Upper lobe of right lung (tissue), 1 donor: ENCODE measurements around the gene TRAF1. TPM values are rescaled to one million over a fixed set of nuclear protein-coding genes. Genes with fewer than 3 reads are reported as not detected.

ENCODE experiments used
- ATAC-seq: fragments of 200-7000 bp; cut with Tn5 transposase; one replicate; pipeline ENCODE4 v1.9.1; 2020; ENCODE audit warnings: mild to moderate bottlenecking, moderate library complexity
- DNase-seq: peaks from one replicate; pipeline ENCODE4 v3.0.0-alpha.2; 2020
- H3K27ac ChIP-seq: fragments of 200-600 bp; one replicate; pipeline ENCODE4 v1.8.0; 2022
- H3K27me3 ChIP-seq: fragments of 200-600 bp; one replicate; pipeline ENCODE4 v1.8.0; 2022; ENCODE audit warnings: mild to moderate bottlenecking
- H3K36me3 ChIP-seq: fragments of 200-600 bp; one replicate; pipeline ENCODE4 v1.8.0; 2022
- H3K4me1 ChIP-seq: fragments of 200-600 bp; one replicate; pipeline ENCODE4 v1.8.0; 2022
- H3K4me3 ChIP-seq: fragments of 200-600 bp; one replicate; pipeline ENCODE4 v1.8.0; 2022; ENCODE audit warnings: mild to moderate bottlenecking
- H3K9me3 ChIP-seq: fragments of 200-600 bp; one replicate; pipeline ENCODE4 v1.8.0; 2022
- intact Hi-C: fragments of 100-400 bp; cut with DNase I; formaldehyde crosslinking; loops from one replicate; pipeline ENCODE4 v1.11.0; 2022
- total RNA-seq: library from RNA; stranded (reverse); fragmentation: NEBNext Ultra II Directional; extraction: Animal tissue kit (Norgen Biotek cat#: 25700); gene quantifications from one replicate; pipeline ENCODE4 v1.2.1, GENCODE V29; 2021
- TF ChIP-seq, protein P1 (sequence below): fragments of 200-600 bp; IDR thresholded peaks from one replicate; pipeline ENCODE4 v1.8.0; 2022; ENCODE audit warnings: antibody characterized with exemption
- donor health status: DM: no; HTN: yes; CAD: no; lungs with severe emphysema.

TRAF1 gene
- total RNA-seq, 1 donor from 2014 or later, result 6.0 TPM

DNA sequence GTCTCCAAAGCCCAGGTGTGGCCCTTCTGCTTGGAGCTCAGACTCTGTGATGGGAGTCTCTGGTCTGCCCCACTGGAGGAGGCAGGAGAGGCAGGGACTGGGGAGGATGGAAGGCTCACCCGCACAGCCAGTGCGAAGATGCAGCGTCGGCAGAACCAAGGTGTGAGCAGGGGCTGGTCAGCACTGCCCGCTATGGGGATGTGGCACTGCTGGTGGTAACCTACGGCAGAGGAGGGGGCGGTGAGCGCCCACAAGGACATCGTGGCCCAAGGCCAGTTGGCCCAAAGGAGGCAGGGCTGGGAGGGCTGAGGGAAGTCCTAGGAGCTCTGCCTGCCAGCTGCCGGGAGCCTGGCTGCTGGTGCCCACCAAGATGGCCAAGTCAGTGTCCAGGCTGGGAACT, 56.9 kb downstream of the TRAF1 start:
- TF ChIP-seq, protein P1, sequence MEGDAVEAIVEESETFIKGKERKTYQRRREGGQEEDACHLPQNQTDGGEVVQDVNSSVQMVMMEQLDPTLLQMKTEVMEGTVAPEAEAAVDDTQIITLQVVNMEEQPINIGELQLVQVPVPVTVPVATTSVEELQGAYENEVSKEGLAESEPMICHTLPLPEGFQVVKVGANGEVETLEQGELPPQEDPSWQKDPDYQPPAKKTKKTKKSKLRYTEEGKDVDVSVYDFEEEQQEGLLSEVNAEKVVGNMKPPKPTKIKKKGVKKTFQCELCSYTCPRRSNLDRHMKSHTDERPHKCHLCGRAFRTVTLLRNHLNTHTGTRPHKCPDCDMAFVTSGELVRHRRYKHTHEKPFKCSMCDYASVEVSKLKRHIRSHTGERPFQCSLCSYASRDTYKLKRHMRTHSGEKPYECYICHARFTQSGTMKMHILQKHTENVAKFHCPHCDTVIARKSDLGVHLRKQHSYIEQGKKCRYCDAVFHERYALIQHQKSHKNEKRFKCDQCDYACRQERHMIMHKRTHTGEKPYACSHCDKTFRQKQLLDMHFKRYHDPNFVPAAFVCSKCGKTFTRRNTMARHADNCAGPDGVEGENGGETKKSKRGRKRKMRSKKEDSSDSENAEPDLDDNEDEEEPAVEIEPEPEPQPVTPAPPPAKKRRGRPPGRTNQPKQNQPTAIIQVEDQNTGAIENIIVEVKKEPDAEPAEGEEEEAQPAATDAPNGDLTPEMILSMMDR, result no peak
- ATAC-seq (no peak), DNase-seq (no peak)
- Histone ChIP-seq H3K36me3 (no peaks in the 10 kb centered on the region), H3K4me3 (no peak overlapping the region), H3K27me3 (no peaks in the 10 kb centered on the region), H3K9me3 (no peaks in the 10 kb centered on the region), H3K4me1 (peaks cover 14% of the 10 kb centered on the region), H3K27ac (peak overlapping the region; percentile 86)
- intact Hi-C loops, result loop anchor here (10.0 kb wide), 1 partner anchor 65 kb away; no protein-coding TSS in a partner anchor

DNA sequence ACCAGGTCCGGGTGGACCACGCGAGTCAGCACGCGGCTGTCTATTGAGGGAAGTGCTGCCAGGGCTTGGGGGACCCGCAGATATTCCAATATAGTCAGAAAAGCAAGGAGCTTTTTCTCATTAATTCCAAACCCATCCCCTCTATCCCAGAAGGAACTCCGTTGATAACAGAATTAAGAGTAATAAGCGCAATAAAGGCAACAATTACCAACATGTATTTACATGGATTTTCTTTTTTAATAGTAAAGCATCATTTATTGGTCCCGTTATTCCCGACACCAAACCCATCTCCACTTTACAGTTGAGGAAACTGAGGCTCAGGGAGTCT, 57.3 kb downstream of the TRAF1 start:
- intact Hi-C loops, result no loop called here
- no peak for DNase-seq

DNA sequence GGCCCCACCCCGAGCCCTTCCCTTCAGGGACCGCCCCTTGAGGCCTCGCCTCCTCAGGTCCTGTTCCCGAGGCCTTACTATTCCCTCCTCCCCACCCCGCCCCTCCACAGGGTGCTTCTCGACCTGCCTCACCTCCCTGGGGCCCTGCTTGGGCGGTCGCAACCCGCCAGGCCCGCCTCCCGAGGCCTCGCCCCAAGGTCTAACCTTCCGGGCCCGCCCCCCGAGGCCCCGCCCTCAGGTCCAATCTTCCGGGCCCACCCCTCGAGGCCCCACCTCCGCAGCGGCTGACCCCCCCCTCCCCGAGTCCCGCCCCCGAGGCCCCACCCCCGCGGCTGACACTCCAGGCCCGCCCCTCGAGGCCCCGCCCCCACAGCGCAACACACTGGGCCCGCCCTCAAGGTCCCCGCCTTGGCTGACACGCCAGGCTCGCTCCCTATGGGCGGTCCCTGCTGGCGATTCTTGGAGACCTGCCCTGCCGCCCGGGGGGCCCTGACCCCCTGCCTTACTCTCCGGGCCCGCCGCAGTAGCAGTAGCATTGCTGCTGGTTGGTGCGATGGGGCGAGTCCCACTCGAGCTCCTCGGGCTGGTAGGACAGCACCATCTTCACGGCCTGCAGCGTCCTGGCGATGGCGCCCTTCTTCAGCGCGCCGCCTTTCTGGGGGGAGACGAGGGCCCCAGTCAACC, 57.8 kb downstream of the TRAF1 start:
- TF ChIP-seq, protein P1, result peak; percentile 56
- intact Hi-C loops, result no loop called here

More for the DNA sequence above, 57.3 kb downstream of the TRAF1 start:
- Histone ChIP-seq H3K9me3 (no peaks in the 10 kb centered on the region), H3K27me3 (no peaks in the 10 kb centered on the region), H3K27ac (peak overlapping the region; percentile 86), H3K4me1 (peaks cover 14% of the 10 kb centered on the region), H3K36me3 (no peaks in the 10 kb centered on the region), H3K4me3 (peak overlapping the region; percentile 69)
- TF ChIP-seq, protein P1, result no peak
- no peak for ATAC-seq

DNA sequence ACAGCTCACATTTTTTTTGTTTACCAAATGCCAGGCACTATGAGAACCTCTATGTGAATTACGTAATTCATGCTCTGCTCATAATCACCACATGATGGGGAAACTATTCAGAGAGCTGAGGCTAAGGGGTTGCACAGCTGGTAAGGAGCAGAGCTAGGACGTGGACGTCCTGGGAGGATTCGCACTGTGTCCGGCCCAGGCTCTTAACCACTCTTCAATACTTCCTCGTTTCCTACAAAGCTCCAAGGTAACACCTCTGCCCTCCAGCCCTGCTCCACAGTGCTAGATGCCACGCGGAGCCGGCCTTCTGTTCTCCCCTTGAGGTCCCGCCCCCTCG, 58.3 kb downstream of the TRAF1 start:
- H3K36me3 ChIP-seq, result no peaks in the 10 kb centered on the region
- no peaks in the 10 kb centered on the region for H3K27me3 ChIP-seq
- intact Hi-C loops, result no loop called here
- TF ChIP-seq, protein P1, result no peak
- H3K27ac ChIP-seq, result peak overlapping the region; percentile 83
- ATAC-seq, result no peak
- H3K9me3 ChIP-seq, result no peaks in the 10 kb centered on the region
- H3K4me1 ChIP-seq, result peaks cover 14% of the 10 kb centered on the region
- H3K4me3 ChIP-seq, result peak overlapping the region; percentile 69
- no peak for DNase-seq

More for the DNA sequence above, 57.8 kb downstream of the TRAF1 start:
- Histone ChIP-seq H3K27me3 (no peaks in the 10 kb centered on the region), H3K36me3 (no peaks in the 10 kb centered on the region), H3K9me3 (no peaks in the 10 kb centered on the region), H3K4me3 (peak overlapping the region; percentile 69), H3K27ac (peak overlapping the region; percentile 86), H3K4me1 (peaks cover 14% of the 10 kb centered on the region)
- ATAC-seq (peak; percentile 97), DNase-seq (peak; percentile 100)

DNA sequence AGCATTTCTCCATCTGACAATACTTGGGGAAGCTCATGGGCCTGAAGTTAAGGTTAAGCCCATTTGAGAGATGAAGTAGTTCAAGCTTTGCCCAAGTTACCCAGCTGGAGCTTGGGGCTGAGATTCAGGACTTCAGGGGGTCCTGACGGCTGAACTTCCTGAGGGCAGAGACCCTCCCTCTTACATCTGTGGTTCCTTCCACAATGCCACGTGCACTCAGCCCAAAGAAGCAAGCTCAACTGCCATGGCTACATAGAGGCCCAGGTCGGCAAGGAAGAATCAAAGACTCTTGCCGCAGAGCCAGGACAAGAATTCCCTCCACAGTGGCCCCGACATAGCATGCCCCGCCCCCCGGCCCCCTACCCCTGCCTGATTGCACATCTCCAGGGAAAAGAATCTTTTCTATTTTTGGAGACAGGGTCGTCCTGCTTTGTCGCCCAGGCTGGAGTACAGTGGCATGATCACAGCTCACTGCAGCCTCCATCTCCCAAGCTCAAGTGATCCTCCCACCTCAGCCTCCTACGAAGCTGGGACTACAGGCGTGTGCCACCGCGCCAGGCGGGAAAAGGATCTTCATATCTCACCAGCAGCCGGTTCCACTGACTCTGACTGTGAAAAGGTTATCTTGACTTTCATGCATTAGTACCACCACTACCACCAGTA, 58.8 kb downstream of the TRAF1 start:
- Histone ChIP-seq H3K36me3 (peaks cover under 1% of the 10 kb centered on the region), H3K4me3 (peak overlapping the region; percentile 69), H3K27ac (peak overlapping the region; percentile 83), H3K27me3 (no peaks in the 10 kb centered on the region), H3K4me1 (peaks cover 14% of the 10 kb centered on the region), H3K9me3 (no peaks in the 10 kb centered on the region)
- intact Hi-C loops, result no loop called here
- TF ChIP-seq, protein P1, result no peak
- DNase-seq, result no peak
- ATAC-seq, result no peak
